ENCODE data around the gene NLRP1. TPM values are rescaled to one million over a fixed set of nuclear protein-coding genes. Genes with fewer than 3 reads are reported as not detected.

Gene NLRP1
- total and polyA plus RNA-seq, 12 donors, result 6.1 to 88.9 (median 28.5) TPM

DNA sequence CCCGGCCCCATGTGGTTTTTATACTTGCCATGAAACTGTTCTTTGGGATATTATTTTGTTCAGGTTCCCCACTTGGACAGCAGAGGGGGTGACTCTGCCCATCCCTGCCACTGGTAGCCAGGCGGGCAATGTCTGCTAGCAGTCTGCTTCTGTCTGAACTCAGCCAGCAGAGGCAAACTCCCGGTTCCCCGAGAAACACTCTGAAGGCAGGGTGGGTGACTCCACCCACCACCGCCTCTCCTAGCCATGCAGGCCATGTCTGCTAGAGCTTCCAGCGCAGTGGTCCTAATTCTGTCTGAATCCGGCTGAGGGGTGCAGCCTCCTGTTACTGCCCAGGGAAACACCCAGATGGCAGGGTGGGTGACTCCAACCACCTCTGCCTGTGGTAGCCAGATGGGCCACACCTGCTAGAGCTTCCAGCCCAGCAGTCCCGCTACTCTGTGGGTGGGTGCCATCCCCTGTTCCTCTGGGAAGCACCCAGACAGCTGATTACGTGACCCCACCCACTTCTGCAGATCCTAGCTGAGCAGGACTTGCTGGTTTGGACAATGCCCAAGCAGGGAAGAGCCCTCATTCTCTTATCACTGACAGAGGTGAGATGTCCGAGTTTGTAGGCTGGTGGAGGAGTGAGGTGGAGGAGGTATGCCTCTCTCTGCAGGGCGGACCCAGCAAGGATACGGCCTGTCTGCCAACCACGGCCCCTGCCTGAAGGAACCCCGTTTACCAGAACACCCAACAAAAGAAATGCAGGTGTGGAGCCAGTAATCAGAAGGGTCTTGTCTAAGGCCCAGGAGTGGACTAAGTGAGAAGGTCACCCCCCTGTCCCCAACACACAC, 22.4 kb downstream of the NLRP1 start:
- no peaks in the 10 kb centered on the region for H3K9me3 ChIP-seq (replicated peaks in 1 of 3)
- no peaks in the 10 kb centered on the region for H3K4me1 ChIP-seq (replicated peaks in 1 of 2)
- no peaks in the 10 kb centered on the region for H3K27me3 ChIP-seq
- no peak overlapping the region for H3K27ac ChIP-seq
- no peak overlapping the region for H3K4me3 ChIP-seq
- 86 to 100% (median 90%) methylated on average over 1 to 14 of the region's 14 CpGs for WGBS, 4 donors
- intact Hi-C loops (cut with DNase I), result no loop called here
- TF ChIP-seq POLR2A (IDR thresholded peaks at IDR 0.05), result no peak
- TF ChIP-seq, protein P1, sequence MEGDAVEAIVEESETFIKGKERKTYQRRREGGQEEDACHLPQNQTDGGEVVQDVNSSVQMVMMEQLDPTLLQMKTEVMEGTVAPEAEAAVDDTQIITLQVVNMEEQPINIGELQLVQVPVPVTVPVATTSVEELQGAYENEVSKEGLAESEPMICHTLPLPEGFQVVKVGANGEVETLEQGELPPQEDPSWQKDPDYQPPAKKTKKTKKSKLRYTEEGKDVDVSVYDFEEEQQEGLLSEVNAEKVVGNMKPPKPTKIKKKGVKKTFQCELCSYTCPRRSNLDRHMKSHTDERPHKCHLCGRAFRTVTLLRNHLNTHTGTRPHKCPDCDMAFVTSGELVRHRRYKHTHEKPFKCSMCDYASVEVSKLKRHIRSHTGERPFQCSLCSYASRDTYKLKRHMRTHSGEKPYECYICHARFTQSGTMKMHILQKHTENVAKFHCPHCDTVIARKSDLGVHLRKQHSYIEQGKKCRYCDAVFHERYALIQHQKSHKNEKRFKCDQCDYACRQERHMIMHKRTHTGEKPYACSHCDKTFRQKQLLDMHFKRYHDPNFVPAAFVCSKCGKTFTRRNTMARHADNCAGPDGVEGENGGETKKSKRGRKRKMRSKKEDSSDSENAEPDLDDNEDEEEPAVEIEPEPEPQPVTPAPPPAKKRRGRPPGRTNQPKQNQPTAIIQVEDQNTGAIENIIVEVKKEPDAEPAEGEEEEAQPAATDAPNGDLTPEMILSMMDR (IDR thresholded peaks at IDR 0.05), result no peak
- no peak for DNase-seq
- no peaks in the 10 kb centered on the region for H3K36me3 ChIP-seq (replicated peaks in 1 of 2)

GRCh38 chr17:5560361-5560988, 23.8 kb downstream of the NLRP1 start:
- TF ChIP-seq, protein P1 (IDR thresholded peaks at IDR 0.05), result no peak
- TF ChIP-seq POLR2A (IDR thresholded peaks at IDR 0.05), result no peak
- Histone ChIP-seq H3K4me1 (replicated peaks in 1 of 2) (no peaks in the 10 kb centered on the region), H3K36me3 (replicated peaks in 1 of 2) (no peaks in the 10 kb centered on the region), H3K4me3 (no peak overlapping the region), H3K27me3 (no peaks in the 10 kb centered on the region), H3K27ac (no peak overlapping the region), H3K9me3 (replicated peaks in 1 of 3) (no peaks in the 10 kb centered on the region)
- DNase-seq, result no peak
- WGBS, 4 donors, result 73 to 89% (median 85%) methylated on average over 9 of the region's 9 CpGs
- intact Hi-C loops (cut with DNase I), result no loop called here

DNA sequence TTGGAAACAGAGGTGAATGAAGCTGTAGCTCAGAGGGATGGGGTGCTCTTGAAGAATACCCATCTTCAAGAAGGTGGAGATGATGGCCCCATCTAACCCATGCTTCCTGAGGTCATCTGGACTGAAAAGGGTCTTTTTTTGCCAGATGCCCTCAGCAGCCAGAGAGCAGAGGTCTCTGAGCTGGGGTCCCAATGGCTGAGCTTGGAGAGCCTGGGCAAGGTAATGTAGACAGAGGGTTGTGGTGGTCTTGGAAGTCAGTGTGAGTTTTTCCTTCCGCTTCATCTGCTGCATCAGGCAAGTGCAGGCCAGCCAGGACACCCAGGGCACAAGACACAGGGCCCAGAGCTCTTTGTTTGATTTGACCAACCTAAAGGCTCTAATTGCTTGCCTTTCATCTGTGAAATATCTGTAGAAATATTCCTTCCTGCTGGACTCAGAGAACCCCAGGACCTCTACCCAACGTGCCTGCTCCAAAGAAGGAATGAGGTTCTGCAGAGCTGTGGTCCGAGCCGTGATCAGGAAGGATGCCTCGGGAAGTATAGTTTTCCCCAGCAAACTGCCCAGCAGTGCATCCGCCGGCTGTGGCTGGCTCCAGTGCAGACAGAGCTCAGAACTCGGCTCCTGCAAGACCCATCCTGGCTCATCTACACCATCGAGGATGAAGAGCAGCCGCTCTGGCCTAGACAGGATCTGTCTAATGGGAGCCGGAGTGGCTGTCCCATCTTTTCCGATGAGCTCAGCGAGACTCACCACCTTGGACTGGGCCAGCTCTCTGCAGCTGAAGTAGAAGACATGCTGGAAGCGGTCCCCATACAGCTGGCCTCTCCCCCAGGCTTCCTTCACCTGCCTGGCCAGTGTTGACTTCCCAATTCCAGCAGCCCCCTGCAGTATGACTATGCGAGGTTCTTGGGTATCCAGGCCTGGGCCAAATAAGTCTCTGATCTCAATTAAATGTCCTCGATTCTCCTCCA, 25.2 kb downstream of the NLRP1 start:
- TF ChIP-seq, protein P1 (IDR thresholded peaks at IDR 0.05), result no peak
- no peak for TF ChIP-seq POLR2A (IDR thresholded peaks at IDR 0.05)
- WGBS, 4 donors, result 87 to 94% (median 92%) methylated on average over 10 to 16 of the region's 16 CpGs
- no peaks in the 10 kb centered on the region for H3K36me3 ChIP-seq (replicated peaks in 1 of 2)
- no peaks in the 10 kb centered on the region for H3K9me3 ChIP-seq (replicated peaks in 1 of 3)
- intact Hi-C loops (cut with DNase I), result no loop called here
- H3K4me1 ChIP-seq (replicated peaks in 1 of 2), result no peaks in the 10 kb centered on the region
- no peaks in the 10 kb centered on the region for H3K27me3 ChIP-seq
- H3K27ac ChIP-seq, result no peak overlapping the region
- no peak overlapping the region for H3K4me3 ChIP-seq
- no peak for DNase-seq

GRCh38 chr17:5557990-5558389, 26.3 kb downstream of the NLRP1 start:
- intact Hi-C loops (cut with DNase I), result no loop called here
- no peaks in the 10 kb centered on the region for H3K27me3 ChIP-seq
- no peak for DNase-seq
- H3K36me3 ChIP-seq (replicated peaks in 1 of 2), result no peaks in the 10 kb centered on the region
- no peaks in the 10 kb centered on the region for H3K9me3 ChIP-seq (replicated peaks in 1 of 3)
- no peak overlapping the region for H3K4me3 ChIP-seq
- H3K27ac ChIP-seq, result no peak overlapping the region
- no peak for TF ChIP-seq POLR2A (IDR thresholded peaks at IDR 0.05)
- TF ChIP-seq, protein P1 (IDR thresholded peaks at IDR 0.05), result no peak
- no peaks in the 10 kb centered on the region for H3K4me1 ChIP-seq (replicated peaks in 1 of 2)
- 68 to 75% (median 71%) methylated on average over 4 to 6 of the region's 6 CpGs for WGBS, 4 donors

Measured in adrenal gland (tissue), 12 donors.